MM.1S (cell line): ENCODE data around the gene ADAM30.

Experiments
- EZH2 ChIP-seq: fragments of 300-600 bp; sonication (generic); optimal IDR thresholded peaks from 2 replicates; pipeline ENCODE3; 2017; ENCODE audit warnings: low read depth, mild to moderate bottlenecking, antibody characterized with exemption, low read length, mixed read lengths
- TF ChIP-seq, protein P1 (sequence below): fragments of 300-600 bp; sonication (generic); IDR thresholded peaks from 2 replicates; pipeline ENCODE4 v1.5.1; 2016; ENCODE audit warnings: antibody characterized with exemption, low read length, mixed read lengths

DNA sequence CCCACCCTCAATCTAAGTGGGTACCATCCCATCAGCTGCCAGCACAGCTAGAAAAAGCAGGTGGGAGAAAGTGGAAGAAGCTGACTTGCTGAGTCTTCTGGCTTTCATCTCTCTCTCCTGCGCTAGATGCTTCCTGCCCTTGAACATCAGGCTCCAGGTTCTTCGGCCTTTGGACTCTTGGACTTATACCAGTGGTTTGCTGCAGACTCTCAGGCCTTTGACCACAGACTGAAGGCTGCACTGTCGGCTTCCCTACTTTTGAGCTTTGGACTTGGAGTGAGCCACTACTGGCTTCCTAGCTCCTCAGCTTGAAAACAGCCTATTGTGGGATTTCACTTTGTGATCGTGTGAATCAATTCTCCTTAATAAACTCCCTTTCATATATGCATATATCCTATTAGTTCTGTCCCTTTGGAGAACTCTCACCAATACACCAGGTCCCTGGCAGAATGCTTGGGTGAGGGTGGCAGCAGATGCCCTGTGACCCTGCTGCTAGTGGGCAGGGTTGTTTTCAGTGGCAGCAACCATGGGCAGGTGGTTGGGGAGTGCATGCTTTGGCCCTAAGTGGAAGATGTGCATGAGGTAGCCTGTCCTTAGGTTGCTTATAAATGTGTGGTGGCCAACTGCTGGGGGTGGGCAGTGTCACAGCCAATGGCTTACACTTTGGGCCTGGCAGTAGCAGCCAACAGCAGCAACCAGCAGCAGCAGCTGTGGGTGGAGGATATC is 10.8 kb upstream of the ADAM30 start:
- TF ChIP-seq, protein P1, sequence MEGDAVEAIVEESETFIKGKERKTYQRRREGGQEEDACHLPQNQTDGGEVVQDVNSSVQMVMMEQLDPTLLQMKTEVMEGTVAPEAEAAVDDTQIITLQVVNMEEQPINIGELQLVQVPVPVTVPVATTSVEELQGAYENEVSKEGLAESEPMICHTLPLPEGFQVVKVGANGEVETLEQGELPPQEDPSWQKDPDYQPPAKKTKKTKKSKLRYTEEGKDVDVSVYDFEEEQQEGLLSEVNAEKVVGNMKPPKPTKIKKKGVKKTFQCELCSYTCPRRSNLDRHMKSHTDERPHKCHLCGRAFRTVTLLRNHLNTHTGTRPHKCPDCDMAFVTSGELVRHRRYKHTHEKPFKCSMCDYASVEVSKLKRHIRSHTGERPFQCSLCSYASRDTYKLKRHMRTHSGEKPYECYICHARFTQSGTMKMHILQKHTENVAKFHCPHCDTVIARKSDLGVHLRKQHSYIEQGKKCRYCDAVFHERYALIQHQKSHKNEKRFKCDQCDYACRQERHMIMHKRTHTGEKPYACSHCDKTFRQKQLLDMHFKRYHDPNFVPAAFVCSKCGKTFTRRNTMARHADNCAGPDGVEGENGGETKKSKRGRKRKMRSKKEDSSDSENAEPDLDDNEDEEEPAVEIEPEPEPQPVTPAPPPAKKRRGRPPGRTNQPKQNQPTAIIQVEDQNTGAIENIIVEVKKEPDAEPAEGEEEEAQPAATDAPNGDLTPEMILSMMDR, result no peak
- TF ChIP-seq EZH2, result no peak
